GM23338 (cell line): Measurements from ENCODE around the gene FCRL6. TPM values are rescaled to one million over a fixed set of nuclear protein-coding genes. Genes with fewer than 3 reads are reported as not detected.

Experiments
- ATAC-seq: fragments of 200-7000 bp; cut with Tn5 transposase; 3 replicates; pipeline ENCODE4 v1.9.1; 2020
- DNase-seq: peaks from one replicate; pipeline ENCODE4 v3.0.0-alpha.2; 2015; ENCODE audit warnings: low spot score
- H2AFZ ChIP-seq: fragments of 200-600 bp; sonication (generic); 2 replicates; pipeline ENCODE4 v1.8.0; 2016; ENCODE audit warnings: antibody characterized with exemption, mild to moderate bottlenecking, moderate library complexity
- H3F3A ChIP-seq: fragments of 200-600 bp; sonication (generic); replicated peaks from 2 replicates; pipeline ENCODE4 v1.8.0; 2017; ENCODE audit warnings: antibody characterized with exemption, mixed run types, low read depth
- H3K27ac ChIP-seq: fragments of 200-600 bp; sonication (generic); 2 replicates; pipeline ENCODE4 v1.6.1; 2016; ENCODE audit warnings: low read depth
- H3K27me3 ChIP-seq: fragments of 200-600 bp; sonication (generic); 2 replicates; pipeline ENCODE4 v1.8.0; 2016; ENCODE audit warnings: mild to moderate bottlenecking, mixed run types, moderate library complexity; ENCODE audit not compliant: insufficient read depth
- H3K36me3 ChIP-seq: fragments of 200-600 bp; sonication (generic); 2 replicates; pipeline ENCODE4 v1.8.0; 2016; ENCODE audit warnings: mild to moderate bottlenecking; ENCODE audit not compliant: insufficient read depth
- H3K4me1 ChIP-seq: fragments of 200-600 bp; sonication (generic); 2 replicates; pipeline ENCODE4 v1.8.0; 2016; ENCODE audit warnings: mild to moderate bottlenecking, moderate library complexity; ENCODE audit not compliant: insufficient read depth
- H3K4me2 ChIP-seq: fragments of 200-600 bp; sonication (generic); 2 replicates; pipeline ENCODE4 v1.7.1; 2017; ENCODE audit warnings: mixed run types
- H3K4me3 ChIP-seq: fragments of 200-600 bp; sonication (generic); 2 replicates; pipeline ENCODE4 v1.6.1; 2016; ENCODE audit warnings: mixed run types
- H3K79me2 ChIP-seq: fragments of 200-600 bp; sonication (generic); replicated peaks from 2 replicates; pipeline ENCODE4 v1.8.0; 2017; ENCODE audit warnings: mild to moderate bottlenecking; ENCODE audit not compliant: insufficient read depth
- H3K9me2 ChIP-seq: fragments of 200-600 bp; sonication (generic); 2 replicates; pipeline ENCODE4 v1.8.0; 2017; ENCODE audit not compliant: insufficient read depth
- H4K20me1 ChIP-seq: fragments of 200-600 bp; sonication (generic); replicated peaks from 2 replicates; pipeline ENCODE4 v1.8.0; 2017; ENCODE audit warnings: mild to moderate bottlenecking; ENCODE audit not compliant: insufficient read depth
- H3K27ac Mint-ChIP-seq: 2 replicates; pipeline ENCODE4 v1.8.0; 2020; ENCODE audit warnings: inconsistent platforms, mild to moderate bottlenecking, moderate library complexity, mixed read lengths
- H3K27me3 Mint-ChIP-seq: 3 replicates; pipeline ENCODE4 v1.8.0; 2022; ENCODE audit warnings: low read depth, mild to moderate bottlenecking, moderate library complexity, mixed read lengths, inconsistent platforms; ENCODE audit not compliant: insufficient read depth, poor library complexity
- H3K36me3 Mint-ChIP-seq: 3 replicates; pipeline ENCODE4 v1.8.0; 2021; ENCODE audit warnings: low read depth, mild to moderate bottlenecking, inconsistent platforms, moderate library complexity, mixed read lengths
- H3K4me1 Mint-ChIP-seq: 3 replicates; pipeline ENCODE4 v1.8.0; 2020; ENCODE audit warnings: mild to moderate bottlenecking, inconsistent platforms, mixed read lengths
- H3K4me3 Mint-ChIP-seq: 3 replicates; pipeline ENCODE4 v1.8.0; 2021; ENCODE audit warnings: moderate library complexity, mild to moderate bottlenecking, inconsistent platforms, mixed read lengths
- H3K9me3 Mint-ChIP-seq: 3 replicates; pipeline ENCODE4 v1.8.0; 2020; ENCODE audit warnings: moderate library complexity, mild to moderate bottlenecking, inconsistent platforms, mixed read lengths
- ETS1 ChIP-seq: IDR thresholded peaks from 2 replicates; pipeline ENCODE4 v1.6.1; 2016; ENCODE audit warnings: antibody characterized with exemption
- EZH2 ChIP-seq: fragments of 200-600 bp; sonication (generic); IDR thresholded peaks from one replicate; pipeline ENCODE4 v1.8.0; 2017; ENCODE audit warnings: antibody characterized with exemption, mild to moderate bottlenecking, low read depth; ENCODE audit not compliant: unreplicated experiment
- JUNB ChIP-seq: IDR thresholded peaks from one replicate; pipeline ENCODE4 v1.6.1; 2016; ENCODE audit warnings: antibody characterized with exemption; ENCODE audit not compliant: unreplicated experiment
- NANOG ChIP-seq: IDR thresholded peaks from 2 replicates; pipeline ENCODE4 v1.6.1; 2016; ENCODE audit warnings: antibody characterized with exemption, borderline replicate concordance
- POLR2AphosphoS5 ChIP-seq: IDR thresholded peaks from 2 replicates; pipeline ENCODE4 v1.6.1; 2016; ENCODE audit warnings: antibody characterized with exemption, low read depth
- STAT1 ChIP-seq: IDR thresholded peaks from one replicate; pipeline ENCODE4 v1.6.1; 2016; ENCODE audit warnings: antibody characterized with exemption; ENCODE audit not compliant: unreplicated experiment
- ZNF114 ChIP-seq: fragments of 250-450 bp; sonication (Bioruptor Pico); IDR thresholded peaks from 2 replicates; pipeline ENCODE4 v1.5.0; 2020; ENCODE audit warnings: mild to moderate bottlenecking, moderate library complexity
- ZNF331 ChIP-seq: fragments of 250-450 bp; sonication (Bioruptor Pico); IDR thresholded peaks from 2 replicates; pipeline ENCODE4 v1.5.0; 2020; ENCODE audit warnings: low read depth, mild to moderate bottlenecking, moderate library complexity
- polyA plus RNA-seq: library from polyadenylated mRNA; unstranded; fragments of >200 nt; fragmentation: Nextera tagmentation; extraction: Ambion mirVana; gene quantifications from 2 replicates; pipeline ENCODE4 v1.2.1, GENCODE V29; 2016
- total RNA-seq: library from RNA; depleted of rRNA; stranded (reverse); fragments of >200 nt; shearing (Covaris generic); gene quantifications from 2 replicates; pipeline ENCODE4 v1.2.3, GENCODE V29; 2014
- TF ChIP-seq, protein P1 (sequence below), 2 experiments: fragments of 200-600 bp in 1 of 2; sonication (generic) in 1 of 2; conservative IDR thresholded peaks; 2 replicates each; pipeline versions ENCODE4 v1.5.1 to v1.6.1; 2016 to 2017; ENCODE audit warnings: antibody characterized with exemption in 2 of 2, low read depth in 2 of 2, mild to moderate bottlenecking in 2 of 2, moderate library complexity in 1 of 2
- TF ChIP-seq, protein P2 (sequence below): fragments of 250-450 bp; sonication (Bioruptor Pico); IDR thresholded peaks from 2 replicates; pipeline ENCODE4 v1.5.0; 2020; ENCODE audit warnings: mild to moderate bottlenecking, moderate library complexity

FCRL6 gene
- total and polyA plus RNA-seq, 2 experiments from 2014 or later, result not detected

DNA sequence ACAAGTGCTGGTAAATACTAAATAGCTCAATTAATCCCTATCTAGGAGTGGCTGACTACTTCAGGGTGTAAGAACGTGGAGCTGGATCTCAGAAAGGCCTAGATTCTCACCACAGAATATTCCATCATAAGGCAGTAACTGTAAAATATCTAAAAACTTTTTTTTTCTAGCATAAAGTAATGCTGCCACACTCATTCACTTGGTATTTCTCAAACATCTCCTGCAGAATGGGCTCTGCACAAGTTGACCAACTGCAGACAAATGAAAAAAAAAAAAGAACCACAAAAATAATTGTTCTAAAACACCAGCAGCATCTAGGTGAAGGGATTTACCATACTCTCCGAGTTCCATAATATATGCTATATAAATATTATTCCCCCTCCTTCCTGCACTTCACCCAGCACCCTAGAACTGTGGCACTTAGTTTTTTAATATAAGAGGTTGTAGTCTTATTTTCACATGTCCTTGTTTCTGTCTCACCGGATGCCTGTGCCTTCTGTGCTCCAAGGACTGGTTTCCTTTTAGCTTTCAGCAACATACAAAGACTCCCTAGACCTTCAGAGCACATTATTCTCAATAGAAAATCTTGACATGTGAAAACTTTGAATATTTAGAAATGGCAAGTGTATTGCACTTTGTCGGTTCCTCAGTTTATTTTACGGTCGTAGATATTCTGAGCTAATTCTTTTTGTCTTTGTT, 51.4 kb downstream of the FCRL6 start:
- Mint-ChIP-seq H3K9me3 (no peaks in the 10 kb centered on the region), H3K4me1 (peaks cover 9% of the 10 kb centered on the region), H3K36me3 (no peaks in the 10 kb centered on the region; the same call in 2 of the 3 replicates), H3K27ac (no peak overlapping the region), H3K27me3 (peaks cover 21% of the 10 kb centered on the region), H3K4me3 (peak overlapping the region; percentile 84)
- DNase-seq (no peak), ATAC-seq (no peak)
- 0 out of 2 replicates have a peak, but pooled peaks cover 2% of the 10 kb centered on the region for H3F3A ChIP-seq
- peaks cover 47% of the 10 kb centered on the region for H3K27me3 ChIP-seq
- peak overlapping the region; percentile 82 for H3K4me3 ChIP-seq
- H3K79me2 ChIP-seq, result no peaks in the 10 kb centered on the region
- H3K4me2 ChIP-seq, result peak overlapping the region; percentile 74
- TF ChIP-seq ZNF114 (CRISPR knock-in tag) (no peak), ZNF331 (no peak), NANOG (no peak), POLR2AphosphoS5 (no peak), EZH2 (no peak), JUNB (no peak), STAT1 (no peak), ETS1 (no peak)
- TF ChIP-seq, protein P1, sequence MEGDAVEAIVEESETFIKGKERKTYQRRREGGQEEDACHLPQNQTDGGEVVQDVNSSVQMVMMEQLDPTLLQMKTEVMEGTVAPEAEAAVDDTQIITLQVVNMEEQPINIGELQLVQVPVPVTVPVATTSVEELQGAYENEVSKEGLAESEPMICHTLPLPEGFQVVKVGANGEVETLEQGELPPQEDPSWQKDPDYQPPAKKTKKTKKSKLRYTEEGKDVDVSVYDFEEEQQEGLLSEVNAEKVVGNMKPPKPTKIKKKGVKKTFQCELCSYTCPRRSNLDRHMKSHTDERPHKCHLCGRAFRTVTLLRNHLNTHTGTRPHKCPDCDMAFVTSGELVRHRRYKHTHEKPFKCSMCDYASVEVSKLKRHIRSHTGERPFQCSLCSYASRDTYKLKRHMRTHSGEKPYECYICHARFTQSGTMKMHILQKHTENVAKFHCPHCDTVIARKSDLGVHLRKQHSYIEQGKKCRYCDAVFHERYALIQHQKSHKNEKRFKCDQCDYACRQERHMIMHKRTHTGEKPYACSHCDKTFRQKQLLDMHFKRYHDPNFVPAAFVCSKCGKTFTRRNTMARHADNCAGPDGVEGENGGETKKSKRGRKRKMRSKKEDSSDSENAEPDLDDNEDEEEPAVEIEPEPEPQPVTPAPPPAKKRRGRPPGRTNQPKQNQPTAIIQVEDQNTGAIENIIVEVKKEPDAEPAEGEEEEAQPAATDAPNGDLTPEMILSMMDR (conservative IDR thresholded peaks at IDR 0.05; ENCODE audit: low read depth in 2 of 2), result no peak
- TF ChIP-seq, protein P2, sequence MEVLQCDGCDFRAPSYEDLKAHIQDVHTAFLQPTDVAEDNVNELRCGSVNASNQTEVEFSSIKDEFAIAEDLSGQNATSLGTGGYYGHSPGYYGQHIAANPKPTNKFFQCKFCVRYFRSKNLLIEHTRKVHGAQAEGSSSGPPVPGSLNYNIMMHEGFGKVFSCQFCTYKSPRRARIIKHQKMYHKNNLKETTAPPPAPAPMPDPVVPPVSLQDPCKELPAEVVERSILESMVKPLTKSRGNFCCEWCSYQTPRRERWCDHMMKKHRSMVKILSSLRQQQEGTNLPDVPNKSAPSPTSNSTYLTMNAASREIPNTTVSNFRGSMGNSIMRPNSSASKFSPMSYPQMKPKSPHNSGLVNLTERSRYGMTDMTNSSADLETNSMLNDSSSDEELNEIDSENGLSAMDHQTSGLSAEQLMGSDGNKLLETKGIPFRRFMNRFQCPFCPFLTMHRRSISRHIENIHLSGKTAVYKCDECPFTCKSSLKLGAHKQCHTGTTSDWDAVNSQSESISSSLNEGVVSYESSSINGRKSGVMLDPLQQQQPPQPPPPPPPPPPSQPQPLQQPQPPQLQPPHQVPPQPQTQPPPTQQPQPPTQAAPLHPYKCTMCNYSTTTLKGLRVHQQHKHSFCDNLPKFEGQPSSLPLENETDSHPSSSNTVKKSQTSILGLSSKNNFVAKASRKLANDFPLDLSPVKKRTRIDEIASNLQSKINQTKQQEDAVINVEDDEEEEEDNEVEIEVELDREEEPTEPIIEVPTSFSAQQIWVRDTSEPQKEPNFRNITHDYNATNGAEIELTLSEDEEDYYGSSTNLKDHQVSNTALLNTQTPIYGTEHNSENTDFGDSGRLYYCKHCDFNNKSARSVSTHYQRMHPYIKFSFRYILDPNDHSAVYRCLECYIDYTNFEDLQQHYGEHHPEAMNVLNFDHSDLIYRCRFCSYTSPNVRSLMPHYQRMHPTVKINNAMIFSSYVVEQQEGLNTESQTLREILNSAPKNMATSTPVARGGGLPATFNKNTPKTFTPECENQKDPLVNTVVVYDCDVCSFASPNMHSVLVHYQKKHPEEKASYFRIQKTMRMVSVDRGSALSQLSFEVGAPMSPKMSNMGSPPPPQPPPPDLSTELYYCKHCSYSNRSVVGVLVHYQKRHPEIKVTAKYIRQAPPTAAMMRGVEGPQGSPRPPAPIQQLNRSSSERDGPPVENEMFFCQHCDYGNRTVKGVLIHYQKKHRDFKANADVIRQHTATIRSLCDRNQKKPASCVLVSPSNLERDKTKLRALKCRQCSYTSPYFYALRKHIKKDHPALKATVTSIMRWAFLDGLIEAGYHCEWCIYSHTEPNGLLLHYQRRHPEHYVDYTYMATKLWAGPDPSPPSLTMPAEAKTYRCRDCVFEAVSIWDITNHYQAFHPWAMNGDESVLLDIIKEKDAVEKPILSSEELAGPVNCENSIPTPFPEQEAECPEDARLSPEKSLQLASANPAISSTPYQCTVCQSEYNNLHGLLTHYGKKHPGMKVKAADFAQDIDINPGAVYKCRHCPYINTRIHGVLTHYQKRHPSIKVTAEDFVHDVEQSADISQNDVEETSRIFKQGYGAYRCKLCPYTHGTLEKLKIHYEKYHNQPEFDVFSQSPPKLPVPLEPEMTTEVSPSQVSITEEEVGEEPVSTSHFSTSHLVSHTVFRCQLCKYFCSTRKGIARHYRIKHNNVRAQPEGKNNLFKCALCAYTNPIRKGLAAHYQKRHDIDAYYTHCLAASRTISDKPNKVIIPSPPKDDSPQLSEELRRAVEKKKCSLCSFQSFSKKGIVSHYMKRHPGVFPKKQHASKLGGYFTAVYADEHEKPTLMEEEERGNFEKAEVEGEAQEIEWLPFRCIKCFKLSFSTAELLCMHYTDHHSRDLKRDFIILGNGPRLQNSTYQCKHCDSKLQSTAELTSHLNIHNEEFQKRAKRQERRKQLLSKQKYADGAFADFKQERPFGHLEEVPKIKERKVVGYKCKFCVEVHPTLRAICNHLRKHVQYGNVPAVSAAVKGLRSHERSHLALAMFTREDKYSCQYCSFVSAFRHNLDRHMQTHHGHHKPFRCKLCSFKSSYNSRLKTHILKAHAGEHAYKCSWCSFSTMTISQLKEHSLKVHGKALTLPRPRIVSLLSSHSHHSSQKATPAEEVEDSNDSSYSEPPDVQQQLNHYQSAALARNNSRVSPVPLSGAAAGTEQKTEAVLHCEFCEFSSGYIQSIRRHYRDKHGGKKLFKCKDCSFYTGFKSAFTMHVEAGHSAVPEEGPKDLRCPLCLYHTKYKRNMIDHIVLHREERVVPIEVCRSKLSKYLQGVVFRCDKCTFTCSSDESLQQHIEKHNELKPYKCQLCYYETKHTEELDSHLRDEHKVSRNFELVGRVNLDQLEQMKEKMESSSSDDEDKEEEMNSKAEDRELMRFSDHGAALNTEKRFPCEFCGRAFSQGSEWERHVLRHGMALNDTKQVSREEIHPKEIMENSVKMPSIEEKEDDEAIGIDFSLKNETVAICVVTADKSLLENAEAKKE (CRISPR knock-in tag), result no peak
- peaks cover 6% of the 10 kb centered on the region for H3K4me1 ChIP-seq
- H3K9me2 ChIP-seq, result no peaks in the 10 kb centered on the region
- H2AFZ ChIP-seq, result peak overlapping the region; percentile 94
- H3K27ac ChIP-seq, result no peak overlapping the region
- no peaks in the 10 kb centered on the region for H3K36me3 ChIP-seq
- no peaks in the 10 kb centered on the region for H4K20me1 ChIP-seq
